GM19351 (cell line): ENCODE results near the gene PCDHA3.
"Not testable (repeated sequence)": the region's sequence is repeated elsewhere in the genome, so short reads cannot be mapped to it uniquely, and the experiment has no call there.

Experiments used
- ATAC-seq: cut with Tn5 transposase; IDR thresholded peaks from one replicate; pipeline ENCODE4 v1.9.1; 2021; ENCODE audit warnings: mild to moderate bottlenecking, moderate library complexity; ENCODE audit not compliant: unreplicated experiment

The PCDHA3 gene

GRCh38 chr5:140800816-140801493, at the start of gene PCDHA3:
Gene PCDHA3, plus strand, starts transcription at chr5:140801057.
- ATAC-seq = no peak

- no peak for ATAC-seq
Measured at GRCh38 chr5:140753561-140753960, 47.3 kb upstream of the PCDHA3 start.

- no peak for ATAC-seq
Measured at GRCh38 chr5:140764177-140764973, 36.5 kb upstream of the PCDHA3 start.

GRCh38 chr5:140767444-140767843, 33.4 kb upstream of the PCDHA3 start:
- ATAC-seq = no peak

GRCh38 chr5:140780512-140780911, 20.3 kb upstream of the PCDHA3 start:
- no peak for ATAC-seq

GRCh38 chr5:140785905-140786686, 14.8 kb upstream of the PCDHA3 start, which contains the start of gene PCDHA1:
Gene PCDHA1, plus strand, starts transcription at chr5:140786140.
- no peak for ATAC-seq

- not testable (repeated sequence) for ATAC-seq
Measured at GRCh38 chr5:140787422-140787821, 13.4 kb upstream of the PCDHA3 start.

- ATAC-seq = not testable (repeated sequence)
Measured at GRCh38 chr5:140787849-140788504, 12.9 kb upstream of the PCDHA3 start.

GRCh38 chr5:140791089-140791488, 9.8 kb upstream of the PCDHA3 start:
- ATAC-seq = no peak

GRCh38 chr5:140794595-140795258, 6.1 kb upstream of the PCDHA3 start, which contains the start of gene PCDHA2:
Gene PCDHA2, plus strand, starts transcription at chr5:140794852.
- ATAC-seq = no peak

- no peak for ATAC-seq
Measured at GRCh38 chr5:140795259-140795641, 5.6 kb upstream of the PCDHA3 start.

GRCh38 chr5:140796072-140796717, 4.7 kb upstream of the PCDHA3 start:
- not testable (repeated sequence) for ATAC-seq

GRCh38 chr5:140796718-140797095, 4.2 kb upstream of the PCDHA3 start:
- ATAC-seq = no peak

GRCh38 chr5:140801494-140801841, 611 bp downstream of the PCDHA3 start:
- ATAC-seq = no peak

GRCh38 chr5:140802381-140802780, 1.5 kb downstream of the PCDHA3 start:
- ATAC-seq = not testable (repeated sequence)

GRCh38 chr5:140802781-140803271, 2.0 kb downstream of the PCDHA3 start:
- ATAC-seq = no peak

- no peak for ATAC-seq
Measured at GRCh38 chr5:140806834-140807775, 6.2 kb downstream of the PCDHA3 start, which contains the start of gene PCDHA4. Gene PCDHA4, plus strand, starts transcription at chr5:140807068.

GRCh38 chr5:140808241-140808888, 7.5 kb downstream of the PCDHA3 start:
- not testable (repeated sequence) for ATAC-seq
